DND-41 (cell line): ENCODE measurements around the gene ARSI.

Source experiments
- EZH2 ChIP-seq: IDR thresholded peaks from 3 replicates; pipeline ENCODE4 v1.6.1; 2012; ENCODE audit warnings: borderline replicate concordance, low read depth, mild to moderate bottlenecking, moderate library complexity, low read length, inconsistent platforms; ENCODE audit not compliant: severe bottlenecking
- TF ChIP-seq, protein P1 (sequence below): IDR thresholded peaks from 2 replicates; pipeline ENCODE4 v1.5.1; 2012; ENCODE audit warnings: borderline replicate concordance, low read length, moderate library complexity, mild to moderate bottlenecking; ENCODE audit not compliant: poor library complexity, severe bottlenecking; ENCODE audit errors: extremely low read depth

DNA sequence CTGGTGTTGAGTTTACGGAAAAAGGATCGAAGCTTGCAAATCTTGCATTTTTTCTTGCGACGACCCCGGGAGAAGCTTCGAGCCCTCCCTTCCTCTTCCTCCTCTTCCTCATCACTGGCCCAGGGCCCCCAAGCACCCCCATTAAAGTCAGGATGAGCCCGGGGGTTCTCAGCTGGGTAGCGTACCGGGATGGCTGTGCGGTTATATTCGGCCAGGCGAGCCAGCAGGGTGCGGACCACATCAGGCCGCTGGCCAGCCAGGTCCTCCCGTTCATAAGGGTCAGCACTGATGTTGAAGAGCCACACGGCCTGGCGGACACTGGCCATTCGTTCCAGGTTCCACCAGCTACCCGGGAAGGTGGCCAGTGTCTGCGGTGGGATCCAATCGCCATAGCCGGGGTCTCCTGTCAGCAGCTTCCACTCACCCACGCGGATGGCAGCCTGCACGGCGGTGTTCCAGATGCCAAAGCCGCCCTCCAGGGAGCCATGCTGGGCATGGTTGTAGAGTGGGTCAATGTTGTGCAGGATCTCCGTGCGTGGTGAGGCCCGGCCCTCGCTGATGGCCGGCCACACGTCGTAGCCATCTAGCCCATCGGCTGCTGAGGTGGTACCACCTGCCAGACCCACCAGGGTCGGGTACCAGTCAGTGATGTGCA, 5.3 kb downstream of the ARSI start:
- TF ChIP-seq, protein P1, sequence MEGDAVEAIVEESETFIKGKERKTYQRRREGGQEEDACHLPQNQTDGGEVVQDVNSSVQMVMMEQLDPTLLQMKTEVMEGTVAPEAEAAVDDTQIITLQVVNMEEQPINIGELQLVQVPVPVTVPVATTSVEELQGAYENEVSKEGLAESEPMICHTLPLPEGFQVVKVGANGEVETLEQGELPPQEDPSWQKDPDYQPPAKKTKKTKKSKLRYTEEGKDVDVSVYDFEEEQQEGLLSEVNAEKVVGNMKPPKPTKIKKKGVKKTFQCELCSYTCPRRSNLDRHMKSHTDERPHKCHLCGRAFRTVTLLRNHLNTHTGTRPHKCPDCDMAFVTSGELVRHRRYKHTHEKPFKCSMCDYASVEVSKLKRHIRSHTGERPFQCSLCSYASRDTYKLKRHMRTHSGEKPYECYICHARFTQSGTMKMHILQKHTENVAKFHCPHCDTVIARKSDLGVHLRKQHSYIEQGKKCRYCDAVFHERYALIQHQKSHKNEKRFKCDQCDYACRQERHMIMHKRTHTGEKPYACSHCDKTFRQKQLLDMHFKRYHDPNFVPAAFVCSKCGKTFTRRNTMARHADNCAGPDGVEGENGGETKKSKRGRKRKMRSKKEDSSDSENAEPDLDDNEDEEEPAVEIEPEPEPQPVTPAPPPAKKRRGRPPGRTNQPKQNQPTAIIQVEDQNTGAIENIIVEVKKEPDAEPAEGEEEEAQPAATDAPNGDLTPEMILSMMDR = no peak
- no peak for TF ChIP-seq EZH2
